ENCODE data around the gene EGLN1.

The EGLN1 gene

DNA sequence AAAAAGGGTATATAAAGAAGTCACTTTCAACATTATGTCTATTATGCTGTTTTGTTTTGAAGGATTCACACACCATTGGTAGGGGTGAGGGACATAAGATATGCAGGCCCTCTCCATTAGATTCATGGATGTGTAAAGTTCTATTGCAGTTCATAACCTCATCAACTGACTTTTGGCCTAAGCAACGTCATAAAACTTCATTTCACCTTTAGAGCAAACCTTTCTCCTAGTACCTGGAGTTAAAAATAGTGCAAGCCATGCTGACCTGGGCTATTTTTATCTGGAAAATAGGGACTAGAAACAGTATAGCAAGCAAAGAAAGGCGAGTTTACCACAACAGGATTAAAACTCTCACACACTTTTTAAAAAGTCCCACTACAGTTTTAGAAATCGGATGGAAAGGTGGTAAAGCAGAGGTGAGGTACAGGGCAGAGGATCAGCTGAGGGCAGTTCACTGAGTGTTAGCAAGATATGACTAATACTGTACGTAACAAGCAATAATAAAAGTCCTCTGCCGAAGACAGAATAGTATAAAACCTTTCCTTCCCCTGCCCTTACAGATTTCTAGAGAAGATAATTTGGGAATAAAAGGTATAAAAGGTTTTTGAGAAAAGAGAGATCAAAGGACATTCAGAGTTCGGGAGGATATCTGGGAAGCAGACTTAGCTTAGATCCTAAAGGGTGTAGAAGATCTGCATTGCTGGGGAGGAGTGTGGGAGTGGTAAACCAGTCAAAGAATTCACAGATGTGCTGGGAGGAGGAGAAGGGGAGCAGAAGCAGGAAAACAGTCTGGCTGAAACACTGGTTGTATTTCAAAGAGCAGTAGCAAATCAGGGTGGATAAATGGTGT lies 14.3 kb downstream of the EGLN1 start:
- H3K4me2 ChIP-seq (ENCODE audit: low read length) = no peak overlapping the region
- no peak overlapping the region for H3K4me3 ChIP-seq (ENCODE audit: low read length)
- H3K27me3 ChIP-seq (ENCODE audit: insufficient read depth, low read length, poor library complexity) = no peaks in the 10 kb centered on the region
- H3K23ac ChIP-seq (ENCODE audit: low read length) = no peak overlapping the region
- no peak overlapping the region for H3K27ac ChIP-seq (ENCODE audit: low read depth, low read length)
- H3K36me3 ChIP-seq (ENCODE audit: control insufficient read depth, insufficient read depth, low read length) = no peaks in the 10 kb centered on the region
- no peak overlapping the region for H3K4ac ChIP-seq (ENCODE audit: low read depth, low read length)
- H3K79me1 ChIP-seq (ENCODE audit: low read length) = no peaks in the 10 kb centered on the region
- H3K56ac ChIP-seq (ENCODE audit: low read length) = no peak overlapping the region
- peak; percentile 22 for DNase-seq
- H4K5ac ChIP-seq (ENCODE audit: low read length) = no peak overlapping the region
- no peak overlapping the region for H3K9ac ChIP-seq (ENCODE audit: low read length)
- WGBS (ENCODE audit: extremely low coverage, insufficient coverage, low lambda C conversion rate) = no CpG with 5 or more reads among the region's 6 CpGs
- no peak overlapping the region for H2BK15ac ChIP-seq (replicated peaks; ENCODE audit: low read depth)
- no peak overlapping the region for H3K18ac ChIP-seq (ENCODE audit: low read length)
- no peak overlapping the region for H2BK120ac ChIP-seq (ENCODE audit: low read depth, low read length)
- H2BK5ac ChIP-seq (ENCODE audit: low read length) = no peak overlapping the region
- H3K79me2 ChIP-seq (ENCODE audit: control insufficient read depth, insufficient read depth, low read length) = no peaks in the 10 kb centered on the region
- H4K8ac ChIP-seq (ENCODE audit: low read depth, low read length) = no peak overlapping the region
- H2AK5ac ChIP-seq (ENCODE audit: low read length) = no peak overlapping the region
- no peaks in the 10 kb centered on the region for H3K4me1 ChIP-seq (ENCODE audit: control insufficient read depth, low read depth, low read length)

DNA sequence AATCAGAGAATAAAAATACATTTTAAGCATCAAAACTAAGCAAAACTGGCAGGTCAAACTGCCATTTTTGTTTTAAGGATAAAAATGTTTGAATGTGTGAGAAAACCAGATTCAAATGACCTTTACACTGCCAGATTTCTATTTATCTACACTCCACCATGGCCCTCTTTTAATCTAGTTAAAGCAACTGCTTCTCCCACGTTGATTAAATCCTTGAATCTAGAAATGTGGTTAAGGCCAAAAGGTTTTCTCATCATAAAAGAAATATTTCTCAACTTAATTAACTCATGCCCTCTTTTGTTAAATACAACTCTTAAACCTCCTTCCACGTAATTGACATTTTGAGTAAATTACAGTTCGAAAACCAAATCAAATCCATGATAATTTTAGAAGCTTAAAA lies 15.0 kb downstream of the EGLN1 start:
- Histone ChIP-seq H3K4me2 (ENCODE audit: low read length) (no peak overlapping the region), H4K8ac (ENCODE audit: low read depth, low read length) (no peak overlapping the region), H3K4me3 (ENCODE audit: low read length) (no peak overlapping the region), H3K27ac (ENCODE audit: low read depth, low read length) (no peak overlapping the region), H3K4ac (ENCODE audit: low read depth, low read length) (no peak overlapping the region), H3K79me1 (ENCODE audit: low read length) (no peaks in the 10 kb centered on the region), H3K56ac (ENCODE audit: low read length) (no peak overlapping the region), H2BK15ac (replicated peaks; ENCODE audit: low read depth) (no peak overlapping the region), H3K4me1 (ENCODE audit: control insufficient read depth, low read depth, low read length) (no peaks in the 10 kb centered on the region), H3K79me2 (ENCODE audit: control insufficient read depth, insufficient read depth, low read length) (no peaks in the 10 kb centered on the region), H4K5ac (ENCODE audit: low read length) (no peak overlapping the region), H3K18ac (ENCODE audit: low read length) (no peak overlapping the region), H3K9ac (ENCODE audit: low read length) (no peak overlapping the region), H3K36me3 (ENCODE audit: control insufficient read depth, insufficient read depth, low read length) (no peaks in the 10 kb centered on the region), H3K27me3 (ENCODE audit: insufficient read depth, low read length, poor library complexity) (no peaks in the 10 kb centered on the region), H2AK5ac (ENCODE audit: low read length) (no peak overlapping the region), H2BK120ac (ENCODE audit: low read depth, low read length) (no peak overlapping the region), H3K23ac (ENCODE audit: low read length) (no peak overlapping the region), H2BK5ac (ENCODE audit: low read length) (no peak overlapping the region)
- 100% methylated on average over 2 of the region's 3 CpGs for WGBS (ENCODE audit: extremely low coverage, insufficient coverage, low lambda C conversion rate)
- DNase-seq = no peak

DNA sequence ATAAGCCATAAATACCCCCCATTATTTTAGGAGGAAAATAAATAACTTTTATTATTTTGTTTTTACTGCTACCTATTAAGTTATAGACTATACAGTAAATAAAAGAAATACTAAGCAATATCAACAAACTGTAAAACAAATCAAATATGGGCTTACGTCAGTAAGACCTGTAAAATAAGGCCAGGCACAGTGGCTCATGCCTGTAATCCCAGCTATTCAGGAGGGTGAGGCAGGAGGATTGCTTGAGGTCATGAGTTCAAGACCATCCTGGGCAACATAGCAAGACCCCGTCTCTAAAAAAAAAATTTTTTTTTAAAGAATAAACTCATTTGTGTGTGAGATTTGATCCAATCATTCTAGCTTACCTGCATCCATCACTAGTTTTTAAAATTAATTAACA lies 17.8 kb downstream of the EGLN1 start:
- Histone ChIP-seq H3K79me2 (ENCODE audit: control insufficient read depth, insufficient read depth, low read length) (no peaks in the 10 kb centered on the region), H3K79me1 (ENCODE audit: low read length) (no peaks in the 10 kb centered on the region), H3K27me3 (ENCODE audit: insufficient read depth, low read length, poor library complexity) (no peaks in the 10 kb centered on the region), H3K4me2 (ENCODE audit: low read length) (no peak overlapping the region), H3K4ac (ENCODE audit: low read depth, low read length) (no peak overlapping the region), H3K36me3 (ENCODE audit: control insufficient read depth, insufficient read depth, low read length) (no peaks in the 10 kb centered on the region), H2BK15ac (replicated peaks; ENCODE audit: low read depth) (no peak overlapping the region), H3K27ac (ENCODE audit: low read depth, low read length) (no peak overlapping the region), H4K5ac (ENCODE audit: low read length) (no peak overlapping the region), H3K56ac (ENCODE audit: low read length) (no peak overlapping the region), H2BK120ac (ENCODE audit: low read depth, low read length) (no peak overlapping the region), H2BK5ac (ENCODE audit: low read length) (no peak overlapping the region), H4K8ac (ENCODE audit: low read depth, low read length) (no peak overlapping the region), H3K18ac (ENCODE audit: low read length) (no peak overlapping the region), H3K23ac (ENCODE audit: low read length) (no peak overlapping the region), H3K4me3 (ENCODE audit: low read length) (no peak overlapping the region), H2AK5ac (ENCODE audit: low read length) (no peak overlapping the region), H3K9ac (ENCODE audit: low read length) (no peak overlapping the region), H3K4me1 (ENCODE audit: control insufficient read depth, low read depth, low read length) (no peaks in the 10 kb centered on the region)
- WGBS (ENCODE audit: extremely low coverage, insufficient coverage, low lambda C conversion rate) = no CpG with 5 or more reads among the region's 2 CpGs
- no peak for DNase-seq

DNA sequence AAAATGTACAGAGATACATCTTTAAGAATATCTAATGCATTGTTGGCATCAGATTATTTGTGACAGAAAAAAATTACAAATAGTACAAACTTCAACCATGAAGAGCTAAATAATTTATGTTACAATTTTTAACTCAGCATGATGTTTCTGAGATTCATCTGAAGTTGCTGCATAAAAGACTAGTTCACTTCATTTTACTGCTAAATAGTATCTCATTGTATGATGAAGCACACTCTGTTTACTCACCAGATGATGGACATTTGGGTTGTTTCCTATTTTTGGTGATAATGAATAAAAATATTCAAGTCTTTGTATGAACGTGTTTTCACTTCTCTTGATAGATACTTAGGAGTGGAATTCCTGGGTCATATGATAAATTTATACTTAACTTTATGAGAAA lies 20.6 kb downstream of the EGLN1 start:
- Histone ChIP-seq H3K23ac (ENCODE audit: low read length) (no peak overlapping the region), H3K4me3 (ENCODE audit: low read length) (no peak overlapping the region), H2BK15ac (replicated peaks; ENCODE audit: low read depth) (no peak overlapping the region), H3K27me3 (ENCODE audit: insufficient read depth, low read length, poor library complexity) (no peaks in the 10 kb centered on the region), H3K56ac (ENCODE audit: low read length) (no peak overlapping the region), H3K9ac (ENCODE audit: low read length) (no peak overlapping the region), H3K79me2 (ENCODE audit: control insufficient read depth, insufficient read depth, low read length) (no peaks in the 10 kb centered on the region), H3K79me1 (ENCODE audit: low read length) (no peaks in the 10 kb centered on the region), H3K36me3 (ENCODE audit: control insufficient read depth, insufficient read depth, low read length) (no peaks in the 10 kb centered on the region), H3K4ac (ENCODE audit: low read depth, low read length) (no peak overlapping the region), H3K4me1 (ENCODE audit: control insufficient read depth, low read depth, low read length) (no peaks in the 10 kb centered on the region), H2AK5ac (ENCODE audit: low read length) (no peak overlapping the region), H3K4me2 (ENCODE audit: low read length) (no peak overlapping the region), H4K8ac (ENCODE audit: low read depth, low read length) (no peak overlapping the region), H2BK120ac (ENCODE audit: low read depth, low read length) (no peak overlapping the region), H3K18ac (ENCODE audit: low read length) (no peak overlapping the region), H4K5ac (ENCODE audit: low read length) (no peak overlapping the region), H2BK5ac (ENCODE audit: low read length) (no peak overlapping the region), H3K27ac (ENCODE audit: low read depth, low read length) (no peak overlapping the region)
- DNase-seq = no peak
- no CpG with 5 or more reads among the region's 1 CpG for WGBS (ENCODE audit: extremely low coverage, insufficient coverage, low lambda C conversion rate)

DNA sequence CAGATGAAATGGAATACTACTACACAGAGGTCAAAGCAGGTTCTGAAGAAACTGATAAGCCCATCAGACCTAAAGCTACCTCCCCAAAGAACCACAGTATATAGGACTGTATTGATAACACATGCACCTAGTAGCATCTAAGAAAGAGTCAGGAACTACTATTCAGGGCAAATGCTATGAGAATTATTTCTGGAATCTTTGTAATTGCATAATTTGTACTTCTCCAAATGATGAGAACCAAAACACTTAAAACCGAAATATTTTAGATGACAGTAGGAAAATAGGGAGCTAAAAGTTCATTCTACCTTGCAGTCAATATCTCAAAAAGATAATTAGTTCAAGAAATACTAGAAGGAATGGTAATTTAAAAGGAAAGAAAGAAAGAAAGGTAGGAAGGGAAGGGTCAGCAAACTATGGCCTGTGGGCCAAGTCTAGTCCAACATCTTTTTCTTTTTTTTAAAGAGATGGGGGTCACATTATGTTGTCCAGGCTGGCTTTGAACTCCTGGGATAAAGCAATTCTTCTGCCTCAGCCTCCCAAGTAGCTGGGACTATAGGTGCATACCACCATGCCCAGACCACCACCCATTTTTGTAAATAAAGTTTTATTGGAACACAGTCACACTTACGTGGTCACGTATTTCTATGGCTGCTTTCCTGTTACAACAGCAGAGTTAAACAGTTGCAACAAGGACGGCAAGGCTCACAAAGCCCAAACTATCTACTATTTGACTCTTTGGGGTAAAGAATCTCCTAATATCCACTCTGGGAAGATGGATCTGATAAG lies 24.0 kb downstream of the EGLN1 start:
- Histone ChIP-seq H3K79me1 (ENCODE audit: low read length) (no peaks in the 10 kb centered on the region), H3K36me3 (ENCODE audit: control insufficient read depth, insufficient read depth, low read length) (no peaks in the 10 kb centered on the region), H4K8ac (ENCODE audit: low read depth, low read length) (no peak overlapping the region), H2BK15ac (replicated peaks; ENCODE audit: low read depth) (no peak overlapping the region), H3K18ac (ENCODE audit: low read length) (no peak overlapping the region), H3K27ac (ENCODE audit: low read depth, low read length) (no peak overlapping the region), H4K5ac (ENCODE audit: low read length) (no peak overlapping the region), H3K79me2 (ENCODE audit: control insufficient read depth, insufficient read depth, low read length) (no peaks in the 10 kb centered on the region), H3K56ac (ENCODE audit: low read length) (no peak overlapping the region), H3K23ac (ENCODE audit: low read length) (no peak overlapping the region), H3K4me2 (ENCODE audit: low read length) (no peak overlapping the region), H3K9ac (ENCODE audit: low read length) (no peak overlapping the region), H3K4ac (ENCODE audit: low read depth, low read length) (no peak overlapping the region), H2BK5ac (ENCODE audit: low read length) (no peak overlapping the region), H2AK5ac (ENCODE audit: low read length) (no peak overlapping the region), H2BK120ac (ENCODE audit: low read depth, low read length) (no peak overlapping the region), H3K27me3 (ENCODE audit: insufficient read depth, low read length, poor library complexity) (no peaks in the 10 kb centered on the region), H3K4me3 (ENCODE audit: low read length) (no peak overlapping the region), H3K4me1 (ENCODE audit: control insufficient read depth, low read depth, low read length) (peaks cover 11% of the 10 kb centered on the region)
- no CpG with 5 or more reads among the region's 4 CpGs for WGBS (ENCODE audit: extremely low coverage, insufficient coverage, low lambda C conversion rate)
- no peak for DNase-seq

Data from mesendoderm (in vitro differentiated cells).